HEK293 (cell line): ENCODE results near the gene GOLGA8A.

Experiments
- CTCF ChIA-PET: fragments of 350-600 bp; formaldehyde crosslinking; extraction: SDS; loops from one replicate; lab custom pipeline; 2021; ENCODE audit warnings: antibody characterized with exemption; lab: Yijun Ruan, JAX
- POLR2A ChIA-PET: fragments of 300-600 bp; formaldehyde crosslinking; extraction: SDS; loops from one replicate; lab custom pipeline; 2020; ENCODE audit warnings: antibody characterized with exemption, inconsistent platforms; lab: Yijun Ruan, JAX
- H3K27ac ChIP-seq: fragments of 200-500 bp; sonication (Bioruptor generic); 2 replicates; pipeline ENCODE4 v1.5.1; 2014; ENCODE audit warnings: low read depth, low read length, control low read depth, inconsistent platforms; ENCODE audit errors: extremely low read depth
- H3K36me3 ChIP-seq, 2 experiments: fragments of 200-500 bp in 1 of 2; sonication (Bioruptor generic) in 1 of 2; 1 replicate in 1 of 2; 2 replicates in 1 of 2; pipeline ENCODE4 v1.5.1; 2014 to 2017; ENCODE audit warnings: inconsistent platforms in 2 of 2, low read length in 2 of 2; ENCODE audit not compliant: control insufficient read depth in 2 of 2, insufficient read depth in 1 of 2
- H3K4me1 ChIP-seq: fragments of 200-500 bp; sonication (Bioruptor generic); 2 replicates; pipeline ENCODE4 v1.5.1; 2014; ENCODE audit warnings: mild to moderate bottlenecking, low read length, inconsistent platforms; ENCODE audit not compliant: control insufficient read depth, insufficient read depth
- H3K4me3 ChIP-seq: 2 replicates; pipeline ENCODE4 v1.5.1; 2011; ENCODE audit warnings: low read depth, mild to moderate bottlenecking, control low read depth, low read length, moderate library complexity
- H3K9me3 ChIP-seq: fragments of 200-500 bp; sonication (Bioruptor generic); 2 replicates; pipeline ENCODE4 v1.5.1; 2014; ENCODE audit warnings: low read depth, low read length, inconsistent platforms; ENCODE audit not compliant: control insufficient read depth, insufficient read depth
- BCL11A ChIP-seq: fragments of 450-650 bp; formaldehyde crosslinking; IDR thresholded peaks from 2 replicates; pipeline ENCODE4 v1.5.1; 2016; ENCODE audit warnings: low read depth, missing biosample characterization, missing genetic modification characterization
- GFI1B ChIP-seq: fragments of 450-650 bp; formaldehyde crosslinking; IDR thresholded peaks from 2 replicates; pipeline ENCODE4 v1.5.1; 2016; ENCODE audit warnings: missing biosample characterization, missing genetic modification characterization
- GLIS1 ChIP-seq: fragments of 450-650 bp; formaldehyde crosslinking; IDR thresholded peaks from 2 replicates; pipeline ENCODE4 v1.5.1; 2016; ENCODE audit warnings: missing biosample characterization, missing genetic modification characterization
- HIC1 ChIP-seq: fragments of 450-650 bp; formaldehyde crosslinking; IDR thresholded peaks from 2 replicates; pipeline ENCODE4 v1.5.1; 2016; ENCODE audit warnings: missing biosample characterization, missing genetic modification characterization
- KLF16 ChIP-seq: fragments of 450-650 bp; formaldehyde crosslinking; IDR thresholded peaks from 2 replicates; pipeline ENCODE4 v1.5.1; 2017; ENCODE audit warnings: missing biosample characterization, missing genetic modification characterization
- MEIS1 ChIP-seq: sonication (generic); formaldehyde crosslinking; IDR thresholded peaks from 2 replicates; pipeline ENCODE4 v1.8.1; 2022; ENCODE audit warnings: missing genetic modification reagents, mild to moderate bottlenecking, borderline replicate concordance
- ZBTB10 ChIP-seq: fragments of 450-650 bp; formaldehyde crosslinking; IDR thresholded peaks from 2 replicates; pipeline ENCODE4 v1.5.1; 2016; ENCODE audit warnings: missing biosample characterization, missing genetic modification characterization
- ZBTB8A ChIP-seq: fragments of 450-650 bp; formaldehyde crosslinking; IDR thresholded peaks from 2 replicates; pipeline ENCODE4 v1.5.1; 2016; ENCODE audit warnings: missing biosample characterization, missing genetic modification characterization
- ZNF146 ChIP-seq: fragments of 450-650 bp; formaldehyde crosslinking; IDR thresholded peaks from 2 replicates; pipeline ENCODE4 v1.5.1; 2016; ENCODE audit warnings: missing biosample characterization, missing genetic modification characterization
- ZNF157 ChIP-seq: fragments of 450-650 bp; formaldehyde crosslinking; IDR thresholded peaks from 2 replicates; pipeline ENCODE4 v1.5.1; 2016; ENCODE audit warnings: missing biosample characterization, missing genetic modification characterization
- ZNF214 ChIP-seq: fragments of 450-650 bp; formaldehyde crosslinking; IDR thresholded peaks from 2 replicates; pipeline ENCODE4 v1.5.1; 2017; ENCODE audit warnings: missing biosample characterization, mild to moderate bottlenecking, missing genetic modification characterization, borderline replicate concordance
- ZNF394 ChIP-seq: fragments of 450-650 bp; formaldehyde crosslinking; IDR thresholded peaks from 2 replicates; pipeline ENCODE4 v1.5.1; 2016; ENCODE audit warnings: missing biosample characterization, missing genetic modification characterization, mild to moderate bottlenecking, moderate library complexity, borderline replicate concordance
- ZNF514 ChIP-seq: fragments of 450-650 bp; formaldehyde crosslinking; IDR thresholded peaks from 2 replicates; pipeline ENCODE4 v1.5.1; 2016; ENCODE audit warnings: missing biosample characterization, missing genetic modification characterization
- ZNF580 ChIP-seq: fragments of 450-650 bp; formaldehyde crosslinking; IDR thresholded peaks from 2 replicates; pipeline ENCODE4 v1.5.1; 2016; ENCODE audit warnings: missing biosample characterization, missing genetic modification characterization
- ZNF654 ChIP-seq: fragments of 450-650 bp; formaldehyde crosslinking; IDR thresholded peaks from 2 replicates; pipeline ENCODE4 v1.5.1; 2016; ENCODE audit warnings: low read depth, missing biosample characterization, missing genetic modification characterization
- ZNF660 ChIP-seq: fragments of 450-650 bp; IDR thresholded peaks from 2 replicates; pipeline ENCODE4 v1.5.1; 2018; ENCODE audit warnings: missing biosample characterization, mild to moderate bottlenecking, missing genetic modification characterization
- ZNF785 ChIP-seq: fragments of 450-650 bp; formaldehyde crosslinking; IDR thresholded peaks from 2 replicates; pipeline ENCODE4 v1.5.1; 2016; ENCODE audit warnings: missing biosample characterization, missing genetic modification characterization
- ZSCAN5A ChIP-seq: fragments of 450-650 bp; formaldehyde crosslinking; IDR thresholded peaks from 2 replicates; pipeline ENCODE4 v1.5.1; 2016; ENCODE audit warnings: missing biosample characterization, missing genetic modification characterization
- TF ChIP-seq, protein P1 (sequence below): fragments of 450-650 bp; formaldehyde crosslinking; IDR thresholded peaks from 2 replicates; pipeline ENCODE4 v1.5.1; 2016; ENCODE audit warnings: missing biosample characterization, missing genetic modification characterization, low read depth
- TF ChIP-seq, protein P2 (sequence below): fragments of 450-650 bp; formaldehyde crosslinking; IDR thresholded peaks from 2 replicates; pipeline ENCODE4 v1.5.1; 2016; ENCODE audit warnings: missing biosample characterization, missing genetic modification characterization
- TF ChIP-seq, protein P3 (sequence below): fragments of 450-650 bp; formaldehyde crosslinking; IDR thresholded peaks from 2 replicates; pipeline ENCODE4 v1.5.1; 2017; ENCODE audit warnings: missing biosample characterization, missing genetic modification characterization

GOLGA8A gene, protein sequence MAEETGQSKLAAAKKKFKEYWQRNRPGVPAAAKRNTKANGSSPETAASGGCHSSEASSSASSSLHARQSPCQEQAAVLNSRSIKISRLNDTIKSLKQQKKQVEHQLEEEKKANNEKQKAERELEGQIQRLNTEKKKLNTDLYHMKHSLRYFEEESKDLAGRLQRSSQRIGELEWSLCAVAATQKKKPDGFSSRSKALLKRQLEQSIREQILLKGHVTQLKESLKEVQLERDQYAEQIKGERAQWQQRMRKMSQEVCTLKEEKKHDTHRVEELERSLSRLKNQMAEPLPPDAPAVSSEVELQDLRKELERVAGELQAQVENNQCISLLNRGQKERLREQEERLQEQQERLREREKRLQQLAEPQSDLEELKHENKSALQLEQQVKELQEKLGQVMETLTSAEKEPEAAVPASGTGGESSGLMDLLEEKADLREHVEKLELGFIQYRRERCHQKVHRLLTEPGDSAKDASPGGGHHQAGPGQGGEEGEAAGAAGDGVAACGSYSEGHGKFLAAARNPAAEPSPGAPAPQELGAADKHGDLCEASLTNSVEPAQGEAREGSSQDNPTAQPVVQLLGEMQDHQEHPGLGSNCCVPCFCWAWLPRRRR

GRCh38 chr15:34437687-34438086 is at the start of gene GOLGA8A:
GOLGA8A (minus strand) TSS chr15:34437808; CDS start chr15:34389691, 48,117 bp downstream.
- CTCF ChIA-PET, result interaction anchor here (0.6 kb wide), 1 partner anchor 797 kb away, joined by 3 read pairs; no protein-coding TSS in a partner anchor
- H3K4me3 ChIP-seq, result peak within 1 kb of the TSS; percentile 55
- H3K27ac ChIP-seq, result peak within 1 kb of the TSS; percentile 47; the same call in 1 of the 2 replicates
- H3K4me1 ChIP-seq, result no peaks in the 10 kb centered on the region
- POLR2A ChIA-PET, result interaction anchor here (0.5 to 1.2 kb wide), 3 partner anchors 77 to 284 kb away, joined by 3 to 7 read pairs (median 4); partner anchors contain the start of gene GOLGA8B
- no peaks in the 10 kb centered on the region for H3K9me3 ChIP-seq
- H3K36me3 ChIP-seq, result peaks cover 0 to 10% of the 10 kb centered on the region in 2 experiments; a peak in 1 of 3 replicates
- TF ChIP-seq ZBTB8A (tag by site-specific recombination) (0 out of 2 replicates have a peak, but pooled peaks have one; percentile 24), ZBTB10 (tag by site-specific recombination) (no peak), ZNF146 (tag by site-specific recombination) (no peak), ZNF660 (tag by site-specific recombination) (0 out of 2 replicates have a peak, but pooled peaks have one; percentile 22), GLIS1 (tag by site-specific recombination) (peak; percentile 60), GFI1B (tag by site-specific recombination) (no peak), BCL11A (tag by site-specific recombination) (no peak), ZNF514 (no peak), MEIS1 (CRISPR knock-in tag) (no peak), ZNF214 (no peak), ZNF580 (tag by site-specific recombination) (0 out of 2 replicates have a peak, but pooled peaks have one; percentile 31), ZNF157 (no peak), HIC1 (tag by site-specific recombination) (no peak), ZNF654 (tag by site-specific recombination) (no peak), ZNF785 (no peak), ZSCAN5A (no peak), ZNF394 (no peak), KLF16 (no peak)
- TF ChIP-seq, protein P1, sequence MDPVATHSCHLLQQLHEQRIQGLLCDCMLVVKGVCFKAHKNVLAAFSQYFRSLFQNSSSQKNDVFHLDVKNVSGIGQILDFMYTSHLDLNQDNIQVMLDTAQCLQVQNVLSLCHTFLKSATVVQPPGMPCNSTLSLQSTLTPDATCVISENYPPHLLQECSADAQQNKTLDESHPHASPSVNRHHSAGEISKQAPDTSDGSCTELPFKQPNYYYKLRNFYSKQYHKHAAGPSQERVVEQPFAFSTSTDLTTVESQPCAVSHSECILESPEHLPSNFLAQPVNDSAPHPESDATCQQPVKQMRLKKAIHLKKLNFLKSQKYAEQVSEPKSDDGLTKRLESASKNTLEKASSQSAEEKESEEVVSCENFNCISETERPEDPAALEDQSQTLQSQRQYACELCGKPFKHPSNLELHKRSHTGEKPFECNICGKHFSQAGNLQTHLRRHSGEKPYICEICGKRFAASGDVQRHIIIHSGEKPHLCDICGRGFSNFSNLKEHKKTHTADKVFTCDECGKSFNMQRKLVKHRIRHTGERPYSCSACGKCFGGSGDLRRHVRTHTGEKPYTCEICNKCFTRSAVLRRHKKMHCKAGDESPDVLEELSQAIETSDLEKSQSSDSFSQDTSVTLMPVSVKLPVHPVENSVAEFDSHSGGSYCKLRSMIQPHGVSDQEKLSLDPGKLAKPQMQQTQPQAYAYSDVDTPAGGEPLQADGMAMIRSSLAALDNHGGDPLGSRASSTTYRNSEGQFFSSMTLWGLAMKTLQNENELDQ, result no peak
- TF ChIP-seq, protein P2, sequence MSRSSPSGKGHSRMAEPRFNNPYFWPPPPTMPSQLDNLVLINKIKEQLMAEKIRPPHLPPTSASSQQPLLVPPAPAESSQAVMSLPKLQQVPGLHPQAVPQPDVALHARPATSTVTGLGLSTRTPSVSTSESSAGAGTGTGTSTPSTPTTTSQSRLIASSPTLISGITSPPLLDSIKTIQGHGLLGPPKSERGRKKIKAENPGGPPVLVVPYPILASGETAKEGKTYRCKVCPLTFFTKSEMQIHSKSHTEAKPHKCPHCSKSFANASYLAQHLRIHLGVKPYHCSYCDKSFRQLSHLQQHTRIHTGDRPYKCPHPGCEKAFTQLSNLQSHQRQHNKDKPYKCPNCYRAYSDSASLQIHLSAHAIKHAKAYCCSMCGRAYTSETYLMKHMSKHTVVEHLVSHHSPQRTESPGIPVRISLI, result peak; percentile 13; the same call in 1 of the 2 replicates
- TF ChIP-seq, protein P3, sequence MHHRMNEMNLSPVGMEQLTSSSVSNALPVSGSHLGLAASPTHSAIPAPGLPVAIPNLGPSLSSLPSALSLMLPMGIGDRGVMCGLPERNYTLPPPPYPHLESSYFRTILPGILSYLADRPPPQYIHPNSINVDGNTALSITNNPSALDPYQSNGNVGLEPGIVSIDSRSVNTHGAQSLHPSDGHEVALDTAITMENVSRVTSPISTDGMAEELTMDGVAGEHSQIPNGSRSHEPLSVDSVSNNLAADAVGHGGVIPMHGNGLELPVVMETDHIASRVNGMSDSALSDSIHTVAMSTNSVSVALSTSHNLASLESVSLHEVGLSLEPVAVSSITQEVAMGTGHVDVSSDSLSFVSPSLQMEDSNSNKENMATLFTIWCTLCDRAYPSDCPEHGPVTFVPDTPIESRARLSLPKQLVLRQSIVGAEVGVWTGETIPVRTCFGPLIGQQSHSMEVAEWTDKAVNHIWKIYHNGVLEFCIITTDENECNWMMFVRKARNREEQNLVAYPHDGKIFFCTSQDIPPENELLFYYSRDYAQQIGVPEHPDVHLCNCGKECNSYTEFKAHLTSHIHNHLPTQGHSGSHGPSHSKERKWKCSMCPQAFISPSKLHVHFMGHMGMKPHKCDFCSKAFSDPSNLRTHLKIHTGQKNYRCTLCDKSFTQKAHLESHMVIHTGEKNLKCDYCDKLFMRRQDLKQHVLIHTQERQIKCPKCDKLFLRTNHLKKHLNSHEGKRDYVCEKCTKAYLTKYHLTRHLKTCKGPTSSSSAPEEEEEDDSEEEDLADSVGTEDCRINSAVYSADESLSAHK, result no peak
